ENCODE data around the gene POLH.

POLH gene

DNA sequence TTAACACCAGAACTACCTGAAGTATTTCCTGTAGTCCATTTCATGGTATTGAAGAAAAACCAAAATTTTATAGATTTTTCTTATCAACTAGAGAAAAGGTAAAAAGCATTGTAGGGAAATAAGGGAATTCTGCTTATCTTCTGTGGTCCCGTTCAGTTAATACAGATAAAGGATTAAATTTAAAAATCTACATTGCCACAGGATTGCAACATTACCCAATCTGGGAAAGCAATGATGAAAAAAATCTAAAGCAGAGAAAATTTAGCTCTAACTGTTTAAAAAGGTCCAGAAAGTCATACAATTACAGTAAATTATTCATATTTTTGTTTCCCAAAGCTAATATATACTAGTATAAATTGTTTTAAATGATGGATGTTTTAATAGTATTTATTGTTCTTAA, 18.0 kb downstream of the POLH start:
- H3K4me3 ChIP-seq (ENCODE audit: low read depth, low read length), result no peak overlapping the region
- no peak for DNase-seq (ENCODE audit: low read depth)

- no peak for DNase-seq (ENCODE audit: low read depth)
These were observed 24.6 kb downstream of the POLH start for GRCh38 chr6:43600595-43600994.

DNA sequence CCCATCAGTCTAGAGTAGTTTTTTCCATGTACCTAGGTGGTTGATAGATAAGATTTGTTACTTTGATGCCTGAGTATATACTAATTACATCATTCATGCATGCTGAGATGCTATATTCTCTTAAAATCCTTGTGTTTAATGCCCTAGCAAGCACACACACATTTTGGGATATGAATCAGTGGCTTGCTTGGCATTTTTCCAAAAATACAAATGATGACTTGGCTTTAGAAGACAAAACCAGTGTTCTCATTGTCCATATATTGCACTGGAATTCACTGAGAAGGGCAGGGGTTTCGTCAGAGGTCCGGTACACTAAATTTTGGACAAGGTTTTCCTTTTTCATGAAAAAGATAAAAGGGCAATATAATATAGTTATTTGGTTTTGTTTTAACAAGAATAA, 28.2 kb downstream of the POLH start:
- peak; percentile 76 for DNase-seq (ENCODE audit: low read depth)

More at GRCh38 chr6:43600595-43600994, 24.6 kb downstream of the POLH start:
- no peak overlapping the region for H3K4me3 ChIP-seq (ENCODE audit: low read depth, low read length)

GRCh38 chr6:43606019-43606418, 30.0 kb downstream of the POLH start:
- no peak for DNase-seq (ENCODE audit: low read depth)
- H3K4me3 ChIP-seq (ENCODE audit: low read depth, low read length), result no peak overlapping the region

More for the DNA sequence above, 28.2 kb downstream of the POLH start:
- no peak overlapping the region for H3K4me3 ChIP-seq (ENCODE audit: low read depth, low read length)

DNA sequence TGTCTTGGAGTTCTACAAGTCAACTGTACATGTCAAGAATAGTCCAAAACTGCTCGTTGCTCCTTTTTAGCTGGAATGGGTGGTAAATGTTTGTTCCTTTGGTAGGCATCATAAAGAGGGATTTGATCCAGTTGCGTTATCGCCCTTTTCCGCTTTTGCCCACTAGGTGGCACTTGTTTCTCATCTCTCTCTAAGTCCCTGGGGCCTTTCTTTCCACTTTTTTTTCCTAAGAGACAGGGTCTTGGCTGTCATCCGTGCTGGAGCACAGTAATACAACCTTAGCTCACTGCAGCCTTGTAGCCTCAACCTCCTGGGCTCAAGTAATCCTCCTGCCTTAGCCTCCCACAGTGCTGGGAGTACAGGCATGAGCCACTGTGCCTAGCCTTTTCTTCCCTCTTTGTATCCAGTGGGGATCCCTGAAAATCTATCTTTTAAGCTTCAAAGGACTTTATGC, 32.4 kb downstream of the POLH start:
- DNase-seq (ENCODE audit: low read depth), result peak; percentile 49
- H3K4me3 ChIP-seq (ENCODE audit: low read depth, low read length), result no peak overlapping the region

GRCh38 chr6:43608807-43609206, 32.8 kb downstream of the POLH start:
- no peak overlapping the region for H3K4me3 ChIP-seq (ENCODE audit: low read depth, low read length)
- DNase-seq (ENCODE audit: low read depth), result no peak

GRCh38 chr6:43609402-43609801, 33.4 kb downstream of the POLH start:
- no peak for DNase-seq (ENCODE audit: low read depth)

GRCh38 chr6:43610431-43610830, 34.4 kb downstream of the POLH start:
- no peak overlapping the region for H3K4me3 ChIP-seq (ENCODE audit: low read depth, low read length)
- no peak for DNase-seq (ENCODE audit: low read depth)

More at GRCh38 chr6:43609402-43609801, 33.4 kb downstream of the POLH start:
- H3K4me3 ChIP-seq (ENCODE audit: low read depth, low read length), result no peak overlapping the region

- DNase-seq (ENCODE audit: low read depth), result no peak
These were observed 37.9 kb downstream of the POLH start for GRCh38 chr6:43613721-43614395.

GRCh38 chr6:43614396-43614730, 38.4 kb downstream of the POLH start:
- H3K4me3 ChIP-seq (ENCODE audit: low read depth, low read length), result no peak overlapping the region
- no peak for DNase-seq (ENCODE audit: low read depth)

More at GRCh38 chr6:43613721-43614395, 37.9 kb downstream of the POLH start:
- H3K4me3 ChIP-seq (ENCODE audit: low read depth, low read length), result no peak overlapping the region

- no peak for DNase-seq (ENCODE audit: low read depth)
These were observed 40.9 kb downstream of the POLH start for GRCh38 chr6:43616725-43617472.

GRCh38 chr6:43621078-43621835, 45.3 kb downstream of the POLH start:
- no peak overlapping the region for H3K4me3 ChIP-seq (ENCODE audit: low read depth, low read length)
- DNase-seq (ENCODE audit: low read depth), result no peak

More at GRCh38 chr6:43616725-43617472, 40.9 kb downstream of the POLH start:
- H3K4me3 ChIP-seq (ENCODE audit: low read depth, low read length), result no peak overlapping the region

- DNase-seq (ENCODE audit: low read depth), result no peak
- H3K4me3 ChIP-seq (ENCODE audit: low read depth, low read length), result no peak overlapping the region
These were observed 45.8 kb downstream of the POLH start for GRCh38 chr6:43621836-43622180.

DNA sequence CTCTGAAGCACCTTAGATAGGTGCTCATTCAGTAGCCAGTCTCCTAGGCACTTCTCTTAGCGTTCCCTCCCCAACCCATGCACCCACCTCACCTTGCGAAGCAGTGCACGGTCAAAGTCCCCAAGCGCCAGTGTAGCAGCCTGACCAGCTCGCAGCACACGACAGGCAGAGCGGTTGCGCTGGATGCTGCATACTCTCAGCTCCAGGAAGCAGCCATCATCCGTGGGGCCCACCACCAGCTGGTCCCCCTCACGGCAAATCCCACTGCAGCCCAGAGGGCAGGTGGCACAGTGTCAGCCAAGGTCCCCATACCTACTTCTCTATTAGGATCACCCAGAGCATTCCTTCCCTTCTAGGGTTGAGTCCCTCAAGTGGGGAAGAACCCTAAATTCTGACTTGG, 46.6 kb downstream of the POLH start:
- no peak for DNase-seq (ENCODE audit: low read depth)
- no peak overlapping the region for H3K4me3 ChIP-seq (ENCODE audit: low read depth, low read length)

DNA sequence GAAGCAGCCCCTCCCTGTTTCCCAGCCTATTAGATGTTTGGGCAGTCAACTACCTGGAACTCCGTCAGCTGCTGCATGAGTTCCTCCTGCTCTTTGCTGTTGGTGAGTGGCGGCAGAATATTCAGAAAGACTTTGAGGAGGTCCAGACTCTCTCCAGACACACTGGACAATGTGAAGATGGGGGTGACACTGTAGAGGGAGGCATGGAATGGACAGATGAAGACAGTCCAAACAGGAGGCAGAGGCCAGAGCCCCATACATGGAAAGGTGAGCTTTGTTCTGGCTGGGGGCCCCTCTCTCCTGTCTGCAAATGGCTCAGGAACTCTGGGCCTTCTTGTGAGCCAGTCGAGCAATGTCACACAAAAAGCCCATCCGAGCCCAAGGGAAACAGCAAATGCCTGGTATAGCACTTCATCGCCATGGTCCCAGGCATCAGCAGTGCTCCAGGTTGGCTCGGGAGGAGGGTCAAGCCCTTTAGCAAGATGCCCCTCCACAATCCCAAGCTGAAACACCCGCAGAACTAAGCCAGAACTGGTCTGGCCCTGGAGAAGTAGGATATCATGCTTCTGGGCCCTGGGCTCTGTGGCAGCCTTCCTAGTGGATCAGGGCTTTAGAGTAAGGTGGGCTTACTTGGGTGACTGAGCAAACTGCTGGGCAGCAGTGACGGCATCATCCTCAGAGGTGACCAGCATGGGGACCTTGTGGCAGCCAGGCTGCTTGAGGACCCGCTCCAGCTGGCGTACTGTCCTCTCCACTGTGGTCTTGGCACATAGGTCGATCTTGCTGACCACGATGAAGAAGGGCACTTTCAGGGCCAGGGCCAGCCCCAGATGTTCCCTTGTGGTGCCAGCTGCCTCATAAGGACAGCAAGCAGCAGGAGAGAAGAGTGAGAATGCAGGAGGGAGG, 48.1 kb downstream of the POLH start:
- DNase-seq (ENCODE audit: low read depth), result no peak
- no peak overlapping the region for H3K4me3 ChIP-seq (ENCODE audit: low read depth, low read length)

GRCh38 chr6:43624786-43625288, 48.9 kb downstream of the POLH start:
- no peak for DNase-seq (ENCODE audit: low read depth)
- no peak overlapping the region for H3K4me3 ChIP-seq (ENCODE audit: low read depth, low read length)

GRCh38 chr6:43625393-43625992, 49.5 kb downstream of the POLH start:
- no peak overlapping the region for H3K4me3 ChIP-seq (ENCODE audit: low read depth, low read length)

GRCh38 chr6:43627008-43627825, 51.2 kb downstream of the POLH start:
- peak overlapping the region; percentile 82 for H3K4me3 ChIP-seq (ENCODE audit: low read depth, low read length)
- DNase-seq (ENCODE audit: low read depth), result peak; percentile 96

More at GRCh38 chr6:43625393-43625992, 49.5 kb downstream of the POLH start:
- no peak for DNase-seq (ENCODE audit: low read depth)
